Pancreas (tissue), 10 donors: Measurements from ENCODE around the gene RHOT2. TPM values are rescaled to one million over a fixed set of nuclear protein-coding genes. Genes with fewer than 3 reads are reported as not detected.
A peak's percentile ranks its signal among the peaks of the same experiment; 100 is the strongest.

Experiments used
- ATAC-seq, 4 donors: fragments of 200-7000 bp; cut with Tn5 transposase; one replicate each; pipeline versions ENCODE4 v1.8.0 to v1.9.1; 2020; ENCODE audit warnings: mild to moderate bottlenecking in 4 of 4, moderate library complexity in 4 of 4
- DNase-seq, 6 donors: peaks; one replicate each; pipeline ENCODE4 v3.0.0-alpha.2; 2020
- FAIRE-seq: peaks from 2 replicates; lab custom pipeline; 2012; peaks lifted over from hg19 to GRCh38; lab: Jason Lieb, UNC
- H3K27ac ChIP-seq, 4 donors: fragments of 200-600 bp; sonication (generic); 1 replicate in 3 of 4; 2 replicates in 1 of 4; pipeline versions ENCODE4 v1.5.0 to v1.8.0; 2020
- H3K27me3 ChIP-seq, 4 donors: fragments of 200-600 bp; one replicate each; pipeline ENCODE4 v1.8.0; 2021
- H3K36me3 ChIP-seq, 3 donors: fragments of 200-600 bp; sonication (generic) in 1 of 3; one replicate each; pipeline versions ENCODE4 v1.5.0 to v1.8.0; 2020 to 2021
- H3K4me1 ChIP-seq, 3 donors: fragments of 200-600 bp; one replicate each; pipeline ENCODE4 v1.8.0; 2021
- H3K4me3 ChIP-seq, 4 donors: fragments of 200-600 bp; sonication (generic) in 2 of 4; one replicate each; pipeline versions ENCODE4 v1.5.0 to v1.8.0; 2020 to 2021
- H3K9me3 ChIP-seq, 4 donors: fragments of 200-600 bp; one replicate each; pipeline ENCODE4 v1.8.0; 2021
- WGBS, 2 donors: extraction: QIAGEN DNeasy Blood & Tissue Kit; methylation state at CpG; one replicate each; pipeline ENCODE4 v1.1.7; 2013; 5-methylcytosine and 5-hydroxymethylcytosine counted together
- intact Hi-C, 3 donors: fragments of 100-400 bp; cut with DNase I; formaldehyde crosslinking; loops; one replicate each; pipeline versions ENCODE4 v1.11.1 to v1.14.2; 2022
- polyA plus RNA-seq, 2 donors: library from polyadenylated mRNA; stranded (reverse); fragments of 200-250 nt; gene quantifications; one replicate each; pipeline ENCODE4 v1.2.3, GENCODE V29; 2013
- total RNA-seq, 6 donors: library from RNA; stranded (reverse); fragmentation: NEBNext Ultra II Directional in 4 of 6; extraction: Animal tissue kit (Norgen Biotek cat#: 25700) in 4 of 6; gene quantifications; one replicate each; pipeline versions ENCODE4 v1.2.1 to v1.2.4, GENCODE V29; 2021 to 2023
- TF ChIP-seq, protein P1 (sequence below), 4 donors: fragments of 200-600 bp; sonication (generic) in 3 of 4; IDR thresholded peaks; one replicate each; pipeline versions ENCODE4 v1.5.0 to v1.8.0; 2021; ENCODE audit warnings: antibody characterized with exemption in 4 of 4
- donor health status: healthy with polysubstance abuse.
- donor health status: DM: no; HTN: no; CAD: no; lungs with moderate emphysema.
- donor health status: DM: no; HTN: no; CAD: no.
- donor health status: control.
- donor health status: control.
- donor health status: Bipolar disorder and iron deficiency.
- donor health status: DM: yes; HTN: yes; CAD: no.
- donor health status: DM: no; HTN: no; CAD: no.
- donor health status: DM: no; HTN: no; CAD: no.
- donor health status: DM: yes; HTN: yes; CAD: no.

The RHOT2 gene
- total and polyA plus RNA-seq, 8 donors, result 33.5 to 265 (median 48.8) TPM

DNA sequence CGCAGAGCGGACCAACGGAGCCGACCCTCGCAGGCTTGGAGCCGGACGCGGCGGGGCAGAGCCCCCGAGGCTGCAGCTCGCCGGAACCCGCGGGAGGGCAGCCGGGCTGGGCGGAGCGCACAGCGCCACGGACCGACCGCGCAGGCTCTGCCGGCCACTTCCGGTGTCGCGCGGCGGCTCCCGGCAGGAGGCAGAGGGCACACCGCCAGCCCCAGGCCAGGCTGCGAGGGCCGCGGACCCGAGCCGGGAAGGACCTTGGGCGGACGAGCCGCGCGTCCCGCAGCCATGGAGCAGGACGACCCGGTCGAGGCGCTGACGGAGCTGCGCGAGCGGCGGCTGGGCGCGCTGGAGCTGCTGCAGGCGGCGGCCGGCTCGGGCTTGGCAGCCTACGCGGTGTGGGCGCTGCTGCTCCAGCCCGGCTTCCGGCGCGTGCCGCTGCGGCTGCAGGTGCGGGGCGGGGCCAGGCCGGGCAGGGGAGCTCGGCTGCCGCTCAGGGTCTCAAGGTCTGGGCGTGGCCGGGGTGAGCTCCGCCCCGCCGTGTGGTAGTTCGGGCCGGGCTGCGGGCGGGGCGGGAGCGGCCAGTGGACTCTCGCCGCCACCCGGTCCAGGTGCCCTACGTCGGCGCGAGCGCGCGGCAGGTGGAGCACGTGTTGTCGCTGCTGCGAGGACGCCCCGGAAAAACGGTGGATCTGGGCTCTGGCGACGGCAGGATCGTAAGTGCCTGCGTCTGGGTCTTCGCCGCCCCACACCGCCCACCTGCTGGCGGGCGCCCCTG is 53.2 kb downstream of the RHOT2 start, which contains the start of gene ANTKMT:
Gene ANTKMT, plus strand, starts transcription at position 157 of the 775 bp plus-strand sequence. Its CDS starts 129 bp downstream, at position 286.
- Histone ChIP-seq H3K27ac (peak within 1 kb of the TSS; percentile 81 to 84 (median 83)), H3K9me3 (no peaks in the 10 kb centered on the region), H3K4me3 (peak within 1 kb of the TSS; percentile 74 to 89 (median 76)), H3K27me3 (no peaks in the 10 kb centered on the region), H3K36me3 (no peaks in the 10 kb centered on the region), H3K4me1 (peaks cover 6 to 21% (median 16%) of the 10 kb centered on the region in 3 donors)
- 9 to 10% methylated on average over 54 to 106 of the region's 106 CpGs for WGBS, 2 donors
- ATAC-seq (peak; percentile 86 to 88 (median 86)), FAIRE-seq (no peak), DNase-seq (peak; percentile 82 to 94 (median 90))
- intact Hi-C loops, result no loop called here
- TF ChIP-seq, protein P1, sequence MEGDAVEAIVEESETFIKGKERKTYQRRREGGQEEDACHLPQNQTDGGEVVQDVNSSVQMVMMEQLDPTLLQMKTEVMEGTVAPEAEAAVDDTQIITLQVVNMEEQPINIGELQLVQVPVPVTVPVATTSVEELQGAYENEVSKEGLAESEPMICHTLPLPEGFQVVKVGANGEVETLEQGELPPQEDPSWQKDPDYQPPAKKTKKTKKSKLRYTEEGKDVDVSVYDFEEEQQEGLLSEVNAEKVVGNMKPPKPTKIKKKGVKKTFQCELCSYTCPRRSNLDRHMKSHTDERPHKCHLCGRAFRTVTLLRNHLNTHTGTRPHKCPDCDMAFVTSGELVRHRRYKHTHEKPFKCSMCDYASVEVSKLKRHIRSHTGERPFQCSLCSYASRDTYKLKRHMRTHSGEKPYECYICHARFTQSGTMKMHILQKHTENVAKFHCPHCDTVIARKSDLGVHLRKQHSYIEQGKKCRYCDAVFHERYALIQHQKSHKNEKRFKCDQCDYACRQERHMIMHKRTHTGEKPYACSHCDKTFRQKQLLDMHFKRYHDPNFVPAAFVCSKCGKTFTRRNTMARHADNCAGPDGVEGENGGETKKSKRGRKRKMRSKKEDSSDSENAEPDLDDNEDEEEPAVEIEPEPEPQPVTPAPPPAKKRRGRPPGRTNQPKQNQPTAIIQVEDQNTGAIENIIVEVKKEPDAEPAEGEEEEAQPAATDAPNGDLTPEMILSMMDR (IDR thresholded peaks at IDR 0.05), result peak in 1 of 4 donors; percentile 7

DNA sequence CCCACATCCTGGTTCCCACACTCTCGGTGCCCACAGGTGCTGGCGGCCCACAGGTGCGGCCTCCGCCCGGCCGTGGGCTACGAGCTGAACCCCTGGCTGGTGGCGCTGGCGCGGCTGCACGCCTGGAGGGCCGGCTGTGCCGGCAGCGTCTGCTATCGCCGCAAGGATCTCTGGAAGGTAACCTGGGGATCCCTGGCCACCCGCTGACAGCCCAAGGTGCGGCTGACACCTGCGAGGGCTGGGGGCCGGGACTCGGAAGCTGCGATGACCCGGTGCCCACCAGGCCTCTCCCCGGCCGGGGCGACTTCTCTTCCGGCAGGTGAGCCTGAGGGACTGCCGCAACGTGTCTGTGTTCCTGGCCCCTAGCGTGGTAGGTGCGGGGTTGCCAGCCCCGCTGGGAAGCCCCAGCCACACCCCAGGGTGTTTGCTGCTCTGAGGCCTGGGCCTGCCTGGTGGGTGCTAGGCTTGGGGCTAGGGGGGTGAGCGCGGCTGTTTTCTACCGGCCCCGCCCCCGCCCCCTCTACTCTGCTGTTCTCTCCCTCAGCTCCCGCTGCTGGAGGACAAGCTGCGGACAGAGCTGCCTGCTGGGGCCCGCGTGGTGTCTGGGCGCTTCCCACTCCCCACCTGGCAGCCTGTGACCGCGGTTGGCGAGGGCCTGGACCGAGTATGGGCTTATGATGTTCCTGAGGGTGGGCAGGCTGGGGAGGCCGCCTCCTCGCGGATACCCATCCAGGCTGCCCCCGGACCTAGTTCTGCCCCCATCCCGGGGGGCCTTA is 54.0 kb downstream of the RHOT2 start:
- DNase-seq (peak in 2 of 6 donors; percentile 45 to 84), ATAC-seq (no peak), FAIRE-seq (no peak)
- TF ChIP-seq, protein P1 (IDR thresholded peaks at IDR 0.05), result no peak
- Histone ChIP-seq H3K27ac (peak overlapping the region in 3 of 4 donors; percentile 83 to 84 (median 83)), H3K4me1 (peaks cover 6 to 16% (median 10%) of the 10 kb centered on the region in 3 donors), H3K4me3 (peak overlapping the region in 3 of 4 donors; percentile 75 to 89 (median 77)), H3K27me3 (no peaks in the 10 kb centered on the region), H3K9me3 (no peaks in the 10 kb centered on the region), H3K36me3 (no peaks in the 10 kb centered on the region)
- intact Hi-C loops, result no loop called here
- WGBS, 2 donors, result 92 to 93% methylated on average over 50 to 51 of the region's 51 CpGs

DNA sequence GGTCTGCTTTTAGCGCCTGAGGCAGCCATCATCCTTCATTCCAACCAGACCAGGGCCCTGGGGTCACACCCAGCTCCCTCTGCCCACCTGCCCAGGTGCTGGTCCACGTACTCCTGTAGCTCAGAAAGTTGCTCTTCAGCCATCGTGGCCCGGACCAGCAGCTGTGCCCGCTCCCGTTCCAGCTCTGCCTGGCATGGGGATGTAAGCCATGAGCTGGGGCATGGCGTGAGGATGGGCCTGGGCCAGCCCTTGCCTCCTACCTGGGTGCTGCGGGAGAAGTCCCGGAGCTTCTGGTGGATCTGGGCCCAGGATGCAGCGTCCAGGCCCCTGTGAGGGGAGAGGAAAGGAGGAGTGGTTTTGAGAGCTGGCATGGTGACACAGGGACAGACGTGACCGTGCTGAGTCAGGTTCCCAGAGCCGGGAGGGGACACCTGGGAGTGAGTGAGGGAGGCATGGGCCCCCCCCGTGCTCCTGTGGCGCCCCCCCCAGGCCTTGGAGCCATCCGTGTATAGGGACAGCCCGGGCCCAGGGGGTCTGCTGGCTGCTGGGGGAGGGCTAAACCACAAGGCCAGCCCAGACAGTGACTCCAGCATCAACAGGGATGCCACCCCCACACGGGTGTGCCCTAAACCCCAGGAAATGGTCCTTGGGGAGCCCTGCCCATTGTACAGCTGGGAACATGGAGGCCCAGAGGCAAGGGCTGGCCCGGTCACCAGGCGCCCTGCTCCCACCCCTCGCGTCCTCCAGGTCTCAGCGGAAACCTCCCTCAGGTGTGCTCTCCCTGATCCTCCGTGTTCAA is 55.1 kb downstream of the RHOT2 start:
- H3K36me3 ChIP-seq, result no peaks in the 10 kb centered on the region
- no peaks in the 10 kb centered on the region for H3K9me3 ChIP-seq
- no peak overlapping the region for H3K4me3 ChIP-seq
- DNase-seq, result peak in 2 of 6 donors; percentile 42 to 82
- no peaks in the 10 kb centered on the region for H3K27me3 ChIP-seq
- WGBS, 2 donors, result 84% methylated on average over 22 to 24 of the region's 24 CpGs
- ATAC-seq, result no peak
- no peak overlapping the region for H3K27ac ChIP-seq
- no peak for FAIRE-seq
- H3K4me1 ChIP-seq, result peaks cover 15 to 26% (median 20%) of the 10 kb centered on the region in 3 donors
- intact Hi-C loops, result no loop called here
- TF ChIP-seq, protein P1 (IDR thresholded peaks at IDR 0.05), result no peak

DNA sequence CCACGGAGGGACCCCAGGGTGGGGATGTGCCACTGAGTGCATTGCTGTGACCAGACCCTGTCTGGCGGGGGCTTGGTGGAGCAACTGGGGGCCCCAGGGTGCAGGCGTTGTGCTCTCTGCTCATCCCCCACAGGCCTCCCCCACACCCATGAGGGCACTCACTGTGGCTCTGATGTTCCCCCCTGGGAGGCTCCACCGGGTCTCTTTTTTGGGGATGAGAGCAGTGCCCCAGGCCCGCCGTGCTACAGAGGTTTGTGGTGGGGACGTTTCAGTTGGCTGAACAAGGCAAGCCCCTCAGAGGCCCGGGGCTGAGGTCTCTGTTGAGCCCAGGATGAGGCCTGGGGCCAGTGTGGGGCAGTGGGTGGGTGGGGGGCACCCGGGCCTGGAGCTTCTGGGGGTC is 55.8 kb downstream of the RHOT2 start:
- TF ChIP-seq, protein P1 (IDR thresholded peaks at IDR 0.05), result no peak
- intact Hi-C loops, result no loop called here
- Histone ChIP-seq H3K9me3 (no peaks in the 10 kb centered on the region), H3K36me3 (no peaks in the 10 kb centered on the region), H3K27ac (no peak overlapping the region), H3K4me3 (no peak overlapping the region), H3K27me3 (no peaks in the 10 kb centered on the region), H3K4me1 (peaks cover 15 to 32% (median 25%) of the 10 kb centered on the region in 3 donors)
- peak in 1 of 6 donors; percentile 70 for DNase-seq
- FAIRE-seq, result no peak
- 78 to 83% methylated on average over 9 of the region's 9 CpGs for WGBS, 2 donors
- ATAC-seq, result no peak

Other genes with a start within 250 kb of the RHOT2 start
- 10 to 100 TPM; 22.0 to 41.3 (median 29.7) TPM for gene RAB11FIP3, start 242.5 kb upstream of the RHOT2 start, total RNA-seq
- 10 to 100 TPM; 42.4 to 67.4 TPM for gene RAB11FIP3, start 242.5 kb upstream of the RHOT2 start, polyA plus RNA-seq
- 10 to 100 TPM; 25.4 to 53.6 (median 37.2) TPM for gene CAPN15, start 140.4 kb upstream of the RHOT2 start, total RNA-seq
- gene CAPN15, start 140.4 kb upstream of the RHOT2 start, polyA plus RNA-seq, result 10 to 100 TPM; 48.3 to 75.7 TPM
- 1 to 10 TPM in 1 of 6 donors, under 1 TPM in 5; 0.09 to 1.0 (median 0.70) TPM for gene PRR35, start 107.7 kb upstream of the RHOT2 start, total RNA-seq
- under 1 TPM; 0.38 to 0.72 TPM for gene PRR35, start 107.7 kb upstream of the RHOT2 start, polyA plus RNA-seq
- gene NHLRC4, start 101.1 kb upstream of the RHOT2 start, total RNA-seq, result under 1 TPM in 4 of 6 donors, not detected in 2; 0.08 to 0.28 (median 0.14) TPM
- under 1 TPM; 0.05 to 0.27 TPM for gene NHLRC4, start 101.1 kb upstream of the RHOT2 start, polyA plus RNA-seq
- 10 to 100 TPM; 29.7 to 48.4 (median 40.0) TPM for gene PIGQ, start 98.2 kb upstream of the RHOT2 start, total RNA-seq
- 100 to 1,000 TPM in 1 of 2 donors, 10 to 100 TPM in 1; 79.5 to 165 TPM for gene PIGQ, start 98.2 kb upstream of the RHOT2 start, polyA plus RNA-seq
- 10 to 100 TPM; 19.4 to 42.4 (median 30.6) TPM for gene RAB40C, start 78.1 kb upstream of the RHOT2 start, total RNA-seq
- gene RAB40C, start 78.1 kb upstream of the RHOT2 start, polyA plus RNA-seq, result 10 to 100 TPM; 47.0 to 71.4 TPM
- 1 to 10 TPM in 3 of 6 donors, under 1 TPM in 3; 0.75 to 2.0 (median 1.2) TPM for gene WFIKKN1, start 37.1 kb upstream of the RHOT2 start, total RNA-seq
- 10 to 100 TPM in 1 of 2 donors, 1 to 10 TPM in 1; 2.6 to 13.8 TPM for gene WFIKKN1, start 37.1 kb upstream of the RHOT2 start, polyA plus RNA-seq
- gene METTL26, start 31.8 kb upstream of the RHOT2 start, total RNA-seq, result 10 to 100 TPM; 18.8 to 32.3 (median 24.4) TPM
- 100 to 1,000 TPM in 1 of 2 donors, 10 to 100 TPM in 1; 87.6 to 130 TPM for gene METTL26, start 31.8 kb upstream of the RHOT2 start, polyA plus RNA-seq
- gene MCRIP2, start 26.3 kb upstream of the RHOT2 start, total RNA-seq, result 10 to 100 TPM; 19.0 to 33.9 (median 21.9) TPM
- 10 to 100 TPM; 65.1 to 89.3 TPM for gene MCRIP2, start 26.3 kb upstream of the RHOT2 start, polyA plus RNA-seq
- gene WDR90, start 18.8 kb upstream of the RHOT2 start, total RNA-seq, result 10 to 100 TPM; 14.7 to 23.4 (median 19.3) TPM
- 10 to 100 TPM; 85.5 to 91.3 TPM for gene WDR90, start 18.8 kb upstream of the RHOT2 start, polyA plus RNA-seq
- gene RHBDL1, start 7.5 kb downstream of the RHOT2 start, total RNA-seq, result 1 to 10 TPM in 1 of 6 donors, under 1 TPM in 5; 0.28 to 1.0 (median 0.84) TPM
- gene RHBDL1, start 7.5 kb downstream of the RHOT2 start, polyA plus RNA-seq, result 1 to 10 TPM; 2.3 to 5.1 TPM
- gene STUB1, start 12.3 kb downstream of the RHOT2 start, total RNA-seq, result 10 to 100 TPM; 40.1 to 66.1 (median 56.0) TPM
- 100 to 1,000 TPM in 1 of 2 donors, 10 to 100 TPM in 1; 89.5 to 130 TPM for gene STUB1, start 12.3 kb downstream of the RHOT2 start, polyA plus RNA-seq
- 10 to 100 TPM; 25.0 to 40.3 (median 30.9) TPM for gene JMJD8, start 16.2 kb downstream of the RHOT2 start, total RNA-seq
- 10 to 100 TPM; 47.4 to 50.2 TPM for gene JMJD8, start 16.2 kb downstream of the RHOT2 start, polyA plus RNA-seq
- 1 to 10 TPM; 3.5 to 7.5 (median 5.2) TPM for gene WDR24, start 22.3 kb downstream of the RHOT2 start, total RNA-seq
- 1 to 10 TPM; 7.9 to 8.7 TPM for gene WDR24, start 22.3 kb downstream of the RHOT2 start, polyA plus RNA-seq
- gene FBXL16, start 37.7 kb downstream of the RHOT2 start, total RNA-seq, result 1 to 10 TPM in 4 of 6 donors, under 1 TPM in 2; 0.60 to 2.8 (median 1.7) TPM
- gene FBXL16, start 37.7 kb downstream of the RHOT2 start, polyA plus RNA-seq, result 10 to 100 TPM in 1 of 2 donors, 1 to 10 TPM in 1; 4.8 to 17.7 TPM
- gene METRN, start 47.0 kb downstream of the RHOT2 start, total RNA-seq, result 10 to 100 TPM; 27.6 to 44.9 (median 37.7) TPM
- 10 to 100 TPM; 74.2 to 82.0 TPM for gene METRN, start 47.0 kb downstream of the RHOT2 start, polyA plus RNA-seq
- gene ANTKMT, start 53.0 kb downstream of the RHOT2 start, total RNA-seq, result 10 to 100 TPM; 12.2 to 25.5 (median 20.1) TPM
- gene ANTKMT, start 53.0 kb downstream of the RHOT2 start, polyA plus RNA-seq, result 10 to 100 TPM; 35.2 to 41.7 TPM
- under 1 TPM; 0.16 to 0.95 (median 0.25) TPM for gene CCDC78, start 58.3 kb downstream of the RHOT2 start, total RNA-seq
- gene CCDC78, start 58.3 kb downstream of the RHOT2 start, polyA plus RNA-seq, result 1 to 10 TPM; 2.1 to 7.7 TPM
- gene HAGHL, start 59.0 kb downstream of the RHOT2 start, total RNA-seq, result 1 to 10 TPM in 4 of 6 donors, under 1 TPM in 2; 0.47 to 4.6 (median 1.1) TPM
- 10 to 100 TPM in 1 of 2 donors, 1 to 10 TPM in 1; 6.4 to 17.5 TPM for gene HAGHL, start 59.0 kb downstream of the RHOT2 start, polyA plus RNA-seq
- 10 to 100 TPM; 11.1 to 25.4 (median 14.1) TPM for gene CIAO3, start 72.9 kb downstream of the RHOT2 start, total RNA-seq
- 10 to 100 TPM; 40.2 to 72.9 TPM for gene CIAO3, start 72.9 kb downstream of the RHOT2 start, polyA plus RNA-seq
- gene MSLN, start 92.6 kb downstream of the RHOT2 start, total RNA-seq, result 1 to 10 TPM in 2 of 6 donors, under 1 TPM in 3, not detected in 1; 0.35 to 2.4 (median 0.90) TPM
- 1 to 10 TPM in 1 of 2 donors, under 1 TPM in 1; 0.96 to 4.6 TPM for gene MSLN, start 92.6 kb downstream of the RHOT2 start, polyA plus RNA-seq
- gene RPUSD1, start 120.2 kb downstream of the RHOT2 start, total RNA-seq, result 10 to 100 TPM in 2 of 6 donors, 1 to 10 TPM in 4; 6.2 to 11.1 (median 8.6) TPM
- 10 to 100 TPM; 17.7 to 21.1 TPM for gene RPUSD1, start 120.2 kb downstream of the RHOT2 start, polyA plus RNA-seq
- gene CHTF18, start 120.5 kb downstream of the RHOT2 start, total RNA-seq, result 10 to 100 TPM in 1 of 6 donors, 1 to 10 TPM in 5; 5.4 to 11.0 (median 6.5) TPM
- gene CHTF18, start 120.5 kb downstream of the RHOT2 start, polyA plus RNA-seq, result 10 to 100 TPM; 30.4 to 61.6 TPM
- not detected for gene GNG13, start 132.6 kb downstream of the RHOT2 start, total RNA-seq
- not detected for gene GNG13, start 132.6 kb downstream of the RHOT2 start, polyA plus RNA-seq